ENCODE data around the gene DST.

The DST gene

GRCh38 chr6:56433119-56433518, 209.6 kb downstream of the DST start:
- no peaks in the 10 kb centered on the region for H3K27me3 ChIP-seq (ENCODE audit: insufficient read depth, low read length, poor library complexity, severe bottlenecking)
- H4K20me1 ChIP-seq (ENCODE audit: insufficient read depth, low read length, poor library complexity, severe bottlenecking) = no peaks in the 10 kb centered on the region
- H3K4me2 ChIP-seq (ENCODE audit: low read depth, low read length, poor library complexity, severe bottlenecking) = no peak overlapping the region
- peaks cover 3% of the 10 kb centered on the region for H3K4me1 ChIP-seq (ENCODE audit: insufficient read depth, low read length, poor library complexity, severe bottlenecking)
- no peaks in the 10 kb centered on the region for H3K9me2 ChIP-seq (replicated peaks; ENCODE audit: low read depth, low read length)
- H3K36me3 ChIP-seq (ENCODE audit: insufficient read depth, low read length) = no peaks in the 10 kb centered on the region
- H3K4me3 ChIP-seq (ENCODE audit: low read length, poor library complexity, severe bottlenecking) = no peak overlapping the region
- no peak overlapping the region for H2AFZ ChIP-seq (ENCODE audit: low read length)
- H3K79me2 ChIP-seq (ENCODE audit: insufficient read depth, low read length) = no peaks in the 10 kb centered on the region
- H3F3A ChIP-seq (ENCODE audit: low read depth) = no peaks in the 10 kb centered on the region
- no peaks in the 10 kb centered on the region; the same call in 1 of the 2 replicates for H3K9me3 ChIP-seq (ENCODE audit: insufficient read depth, low read depth, low read length)
- TF ChIP-seq EZH2phosphoT487 (IDR thresholded peaks at IDR 0.05; ENCODE audit: borderline replicate concordance) (no peak), CTCF (conservative IDR thresholded peaks at IDR 0.05; ENCODE audit: low read length) (no peak)
- H3K9ac ChIP-seq (ENCODE audit: low read depth, low read length, poor library complexity, severe bottlenecking) = no peak overlapping the region

DNA sequence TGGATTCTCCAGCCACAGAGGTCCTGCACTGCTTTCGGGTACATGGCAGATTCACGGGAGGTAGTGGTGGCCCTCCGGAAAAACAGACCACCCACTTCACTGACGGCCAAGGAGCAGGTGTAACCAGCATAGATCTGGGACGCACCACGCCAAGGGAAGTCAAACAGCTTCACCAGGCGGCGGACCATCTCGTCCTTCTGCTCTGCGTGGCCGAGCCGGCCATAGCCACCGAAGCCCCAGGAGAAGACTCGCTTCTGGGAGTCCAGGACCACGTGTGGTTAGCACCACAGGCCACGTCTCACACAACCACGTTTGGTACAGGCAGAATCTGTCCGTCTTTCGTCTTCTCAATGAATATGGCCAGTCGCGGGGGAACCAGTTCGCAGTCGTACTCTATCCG, 210.5 kb downstream of the DST start:
- H3F3A ChIP-seq (ENCODE audit: low read depth) = no peaks in the 10 kb centered on the region
- no peak overlapping the region for H3K4me2 ChIP-seq (ENCODE audit: low read depth, low read length, poor library complexity, severe bottlenecking)
- H3K27me3 ChIP-seq (ENCODE audit: insufficient read depth, low read length, poor library complexity, severe bottlenecking) = no peaks in the 10 kb centered on the region
- no peaks in the 10 kb centered on the region for H3K9me2 ChIP-seq (replicated peaks; ENCODE audit: low read depth, low read length)
- TF ChIP-seq CTCF (conservative IDR thresholded peaks at IDR 0.05; ENCODE audit: low read length) (no peak), EZH2phosphoT487 (IDR thresholded peaks at IDR 0.05; ENCODE audit: borderline replicate concordance) (no peak)
- no peaks in the 10 kb centered on the region for H4K20me1 ChIP-seq (ENCODE audit: insufficient read depth, low read length, poor library complexity, severe bottlenecking)
- H3K36me3 ChIP-seq (ENCODE audit: insufficient read depth, low read length) = no peaks in the 10 kb centered on the region
- no peak overlapping the region for H3K9ac ChIP-seq (ENCODE audit: low read depth, low read length, poor library complexity, severe bottlenecking)
- no peak overlapping the region for H3K4me3 ChIP-seq (ENCODE audit: low read length, poor library complexity, severe bottlenecking)
- H2AFZ ChIP-seq (ENCODE audit: low read length) = no peak overlapping the region
- H3K79me2 ChIP-seq (ENCODE audit: insufficient read depth, low read length) = no peaks in the 10 kb centered on the region
- H3K9me3 ChIP-seq (ENCODE audit: insufficient read depth, low read depth, low read length) = no peaks in the 10 kb centered on the region; the same call in 1 of the 2 replicates
- H3K4me1 ChIP-seq (ENCODE audit: insufficient read depth, low read length, poor library complexity, severe bottlenecking) = peaks cover 3% of the 10 kb centered on the region

- H3K4me3 ChIP-seq (ENCODE audit: low read length, poor library complexity, severe bottlenecking) = no peak overlapping the region
- no peaks in the 10 kb centered on the region; the same call in 1 of the 2 replicates for H3K9me3 ChIP-seq (ENCODE audit: insufficient read depth, low read depth, low read length)
- no peaks in the 10 kb centered on the region for H3F3A ChIP-seq (ENCODE audit: low read depth)
- no peak overlapping the region for H3K4me2 ChIP-seq (ENCODE audit: low read depth, low read length, poor library complexity, severe bottlenecking)
- H3K79me2 ChIP-seq (ENCODE audit: insufficient read depth, low read length) = no peaks in the 10 kb centered on the region
- no peaks in the 10 kb centered on the region for H3K9me2 ChIP-seq (replicated peaks; ENCODE audit: low read depth, low read length)
- no peaks in the 10 kb centered on the region for H3K27me3 ChIP-seq (ENCODE audit: insufficient read depth, low read length, poor library complexity, severe bottlenecking)
- H3K9ac ChIP-seq (ENCODE audit: low read depth, low read length, poor library complexity, severe bottlenecking) = no peak overlapping the region
- no peak for TF ChIP-seq CTCF (conservative IDR thresholded peaks at IDR 0.05; ENCODE audit: low read length)
- TF ChIP-seq EZH2phosphoT487 (IDR thresholded peaks at IDR 0.05; ENCODE audit: borderline replicate concordance) = no peak
- H2AFZ ChIP-seq (ENCODE audit: low read length) = no peak overlapping the region
- H3K36me3 ChIP-seq (ENCODE audit: insufficient read depth, low read length) = no peaks in the 10 kb centered on the region
- H3K4me1 ChIP-seq (ENCODE audit: insufficient read depth, low read length, poor library complexity, severe bottlenecking) = peaks cover 3% of the 10 kb centered on the region
- H4K20me1 ChIP-seq (ENCODE audit: insufficient read depth, low read length, poor library complexity, severe bottlenecking) = no peaks in the 10 kb centered on the region
Observed at GRCh38 chr6:56430629-56431600, 211.8 kb downstream of the DST start.

All from Loucy (cell line).